G401 (cell line): ENCODE data around the gene ZNF28. TPM values are rescaled to one million over a fixed set of nuclear protein-coding genes. Genes with fewer than 3 reads are reported as not detected.
A peak's percentile ranks its signal among the peaks of the same experiment; 100 is the strongest.
"Not testable (repeated sequence)": the region's sequence is repeated elsewhere in the genome, so short reads cannot be mapped to it uniquely, and the experiment has no call there.

Source experiments
- DNase-seq: peaks from one replicate; pipeline ENCODE4 v3.0.0-alpha.2; 2015; ENCODE audit warnings: low spot score
- in situ Hi-C: cut with HindIII; loops from 2 replicates; pipeline ENCODE4 v1.10.0; 2016; ENCODE audit warnings: low sequenced_read_pairs, mixed read lengths
- total RNA-seq: library from RNA; depleted of rRNA; stranded (reverse); fragments of >200 nt; shearing (Covaris generic); gene quantifications from 2 replicates; pipeline ENCODE4 v1.2.3, GENCODE V29; 2014; rRNA removed

ZNF28 gene
- total RNA-seq = 12.1 and 14.2 TPM in 2 replicates

GRCh38 chr19:52821204-52821960 lies at the start of gene ZNF28:
Gene ZNF28, minus strand, starts transcription at chr19:52821633. Its CDS starts 3,675 bp downstream, at chr19:52817958.
- DNase-seq = peak; percentile 78
- in situ Hi-C loops = not testable (repeated sequence)

DNA sequence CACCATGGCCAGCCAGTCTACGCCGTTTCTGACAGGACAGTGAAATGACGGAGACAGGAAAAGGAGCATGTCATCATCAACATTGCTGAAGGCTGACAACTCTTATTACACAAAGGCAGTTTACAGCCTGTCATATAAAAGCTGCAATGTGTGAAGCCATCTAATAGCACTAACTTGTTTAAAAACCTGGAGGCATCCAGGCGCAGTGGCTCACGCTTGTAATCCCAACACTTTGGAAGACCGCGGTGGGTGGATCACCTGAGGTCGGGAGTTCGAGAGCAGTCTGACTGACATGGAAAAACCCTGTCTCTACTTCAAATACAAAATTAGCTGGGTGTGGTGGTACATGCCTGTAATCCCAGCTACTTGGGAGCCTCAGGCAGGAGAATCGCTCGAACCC lies 46.6 kb upstream of the ZNF28 start:
- DNase-seq, in situ Hi-C loops: not testable (repeated sequence)

- DNase-seq = peak; percentile 81
- in situ Hi-C loops = not testable (repeated sequence)
Measured at GRCh38 chr19:52857378-52858191, 36.2 kb upstream of the ZNF28 start, which contains the start of gene ZNF468. Gene ZNF468, minus strand, starts transcription at chr19:52857619. Its CDS starts 3,347 bp downstream, at chr19:52854272.

DNA sequence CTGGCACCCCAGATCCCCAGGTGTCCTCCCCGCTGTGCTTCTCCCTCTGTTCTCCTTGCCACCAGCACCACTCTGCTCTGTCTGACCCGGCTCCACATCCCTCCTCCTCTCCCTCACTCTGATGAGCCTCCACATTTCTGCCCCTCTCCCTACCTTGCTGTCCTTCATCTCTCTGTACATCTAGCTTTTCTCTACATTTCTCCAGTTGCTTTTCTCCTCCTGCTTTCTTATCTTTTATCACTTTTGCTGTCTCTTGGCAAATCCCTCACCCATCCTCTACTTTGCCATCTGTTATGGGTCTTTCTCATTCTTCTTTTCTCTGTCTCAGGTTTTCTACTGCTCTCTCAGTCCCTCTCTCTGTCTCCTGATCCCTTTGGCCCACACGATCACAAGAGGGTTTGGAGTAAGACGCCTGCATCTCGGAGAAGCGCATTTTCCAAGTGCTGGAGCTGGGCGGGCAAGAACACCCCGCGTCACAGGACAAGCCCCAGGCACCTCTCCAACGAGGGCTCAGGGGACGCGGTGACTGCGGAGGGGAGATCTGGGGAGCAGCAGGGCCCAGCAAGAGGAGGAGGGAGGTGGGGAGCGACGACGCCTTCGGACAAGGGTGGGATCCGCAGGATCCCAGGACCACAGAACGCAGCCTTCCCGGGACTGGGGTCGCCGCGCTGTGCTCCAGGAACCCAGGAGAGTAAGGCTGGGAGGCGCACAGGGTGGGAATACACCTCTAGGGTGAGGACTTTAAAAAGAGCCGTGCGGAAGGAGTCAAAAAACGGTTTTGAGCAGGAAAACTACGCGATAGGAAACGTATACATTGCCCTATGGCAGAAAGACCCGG lies 35.3 kb upstream of the ZNF28 start:
- DNase-seq = peak; percentile 16
- in situ Hi-C loops = not testable (repeated sequence)

- in situ Hi-C loops, DNase-seq: not testable (repeated sequence)
Measured at GRCh38 chr19:52847352-52847751, 25.9 kb upstream of the ZNF28 start.

GRCh38 chr19:52840825-52841465 lies 19.5 kb upstream of the ZNF28 start:
- in situ Hi-C loops, DNase-seq: not testable (repeated sequence)

DNA sequence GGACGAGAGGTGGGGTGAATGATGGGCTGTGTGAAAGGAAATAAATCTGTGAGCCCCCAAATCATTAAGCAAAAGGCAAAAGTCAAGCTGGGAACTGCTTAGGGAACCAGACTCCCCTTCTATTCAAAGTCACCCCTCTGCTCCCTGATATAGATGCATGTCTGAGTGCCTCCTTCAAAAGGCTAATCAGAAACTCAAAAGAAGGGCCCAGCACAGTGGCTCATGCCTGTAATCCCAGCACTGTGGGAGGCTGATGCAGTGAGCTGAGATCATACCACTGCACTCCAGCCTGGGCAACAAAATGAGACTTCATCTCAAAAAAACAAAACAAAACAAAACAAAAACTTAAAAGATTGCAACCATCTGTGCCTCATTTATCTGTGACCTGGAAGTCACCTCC lies 12.9 kb upstream of the ZNF28 start:
- in situ Hi-C loops = not testable (repeated sequence)

GRCh38 chr19:52833541-52833940 lies 12.1 kb upstream of the ZNF28 start:
- in situ Hi-C loops = not testable (repeated sequence)

More for the DNA sequence above, 12.9 kb upstream of the ZNF28 start:
- DNase-seq = not testable (repeated sequence)

GRCh38 chr19:52829866-52830265 lies 8.4 kb upstream of the ZNF28 start:
- in situ Hi-C loops, DNase-seq: not testable (repeated sequence)

More at GRCh38 chr19:52833541-52833940, 12.1 kb upstream of the ZNF28 start:
- DNase-seq = not testable (repeated sequence)

DNA sequence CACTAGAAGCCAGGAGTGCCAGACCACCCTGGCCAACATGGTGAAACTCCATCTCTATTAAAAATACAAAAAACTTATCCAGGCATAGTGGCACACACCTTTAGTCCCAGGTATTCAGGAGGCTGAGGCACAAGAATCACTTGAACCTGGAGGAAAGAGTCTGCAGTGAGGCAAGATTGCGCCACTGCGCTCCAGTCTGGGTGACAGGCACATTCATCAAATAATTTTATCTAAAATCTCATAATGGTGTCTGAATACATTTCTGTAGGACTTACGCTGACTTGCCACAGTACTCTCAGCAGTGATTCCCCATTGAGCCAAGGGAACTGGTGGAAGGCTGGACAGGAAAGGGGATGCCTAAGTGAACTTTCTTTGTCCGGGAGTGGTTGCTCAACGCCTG lies 4.3 kb upstream of the ZNF28 start:
- DNase-seq = no peak
- in situ Hi-C loops = no loop called here

- DNase-seq = peak; percentile 92
- in situ Hi-C loops = no loop called here
Measured at GRCh38 chr19:52823676-52824075, 2.2 kb upstream of the ZNF28 start.

DNA sequence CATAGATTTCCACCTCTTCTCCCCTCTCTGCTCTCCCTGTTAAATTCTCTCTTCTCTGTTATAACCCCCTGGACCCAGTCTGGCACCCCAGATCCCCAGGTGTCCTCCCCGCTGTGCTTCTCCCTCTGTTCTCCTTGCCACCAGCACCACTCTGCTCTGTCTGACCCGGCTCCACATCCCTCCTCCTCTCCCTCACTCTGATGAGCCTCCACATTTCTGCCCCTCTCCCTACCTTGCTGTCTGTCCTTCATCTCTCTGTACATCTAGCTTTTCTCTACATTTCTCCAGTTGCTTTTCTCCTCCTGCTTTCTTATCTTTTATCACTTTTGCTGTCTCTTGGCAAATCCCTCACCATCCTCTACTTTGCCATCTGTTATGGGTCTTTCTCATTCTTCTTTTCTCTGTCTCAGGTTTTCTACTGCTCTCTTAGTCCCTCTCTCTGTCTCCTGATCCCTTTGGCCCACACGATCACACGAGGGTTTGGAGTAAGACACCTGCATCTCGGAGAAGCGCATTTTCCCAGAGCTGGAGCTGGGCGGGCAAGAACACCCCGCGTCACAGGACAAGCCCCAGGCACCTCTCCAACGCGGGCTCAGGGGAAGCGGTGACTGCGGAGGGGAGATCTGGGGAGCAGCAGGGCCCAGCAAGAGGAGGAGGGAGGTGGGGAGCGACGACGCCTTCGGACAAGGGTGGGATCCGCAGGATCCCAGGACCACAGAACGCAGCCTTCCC lies 795 bp downstream of the ZNF28 start:
- in situ Hi-C loops = not testable (repeated sequence)
- peak; percentile 57 for DNase-seq

DNA sequence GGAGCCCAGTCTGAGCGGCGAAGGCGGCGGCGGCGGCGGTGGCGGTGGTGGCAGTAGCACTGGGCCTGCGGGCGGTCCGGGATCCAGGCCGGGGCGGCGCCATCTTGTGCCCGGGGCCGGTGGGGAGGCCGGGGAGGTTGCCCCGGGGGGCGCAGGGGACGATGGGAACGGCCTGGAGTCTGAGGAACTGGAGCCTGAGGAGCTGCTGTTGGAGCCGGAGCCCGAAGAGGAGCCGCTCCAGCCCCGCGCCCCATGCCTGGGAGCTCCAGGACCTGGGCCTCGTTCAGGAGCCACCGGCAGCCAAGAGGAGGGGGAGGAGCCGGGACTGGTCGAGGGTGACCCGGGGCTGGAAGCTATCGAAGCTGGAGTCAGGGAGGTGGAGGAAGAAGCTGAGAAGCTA lies 11.6 kb downstream of the ZNF28 start:
- no peak for DNase-seq
- in situ Hi-C loops = no loop called here

- in situ Hi-C loops, DNase-seq: not testable (repeated sequence)
Measured at GRCh38 chr19:52799950-52800640, 21.3 kb downstream of the ZNF28 start.

DNA sequence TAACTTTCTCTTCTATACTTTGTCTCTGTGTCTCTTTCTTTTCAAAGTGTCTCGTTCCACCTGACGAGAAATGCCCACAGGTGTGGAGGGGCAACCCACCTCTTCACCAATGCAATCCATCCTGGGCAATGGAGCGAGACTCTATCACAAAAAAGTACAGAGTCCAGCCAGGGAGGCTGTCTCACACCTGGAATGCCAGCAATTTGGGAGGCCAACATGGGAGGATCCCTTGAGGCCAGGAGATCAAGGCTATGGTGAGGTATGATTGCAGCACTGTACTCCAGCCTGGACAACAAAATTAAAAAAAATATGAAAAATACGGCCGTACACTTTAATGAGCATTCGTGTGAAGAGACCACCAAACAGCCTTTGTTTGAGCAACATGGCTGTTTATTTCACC lies 32.0 kb downstream of the ZNF28 start:
- in situ Hi-C loops = no loop called here

GRCh38 chr19:52786464-52787354 lies 34.7 kb downstream of the ZNF28 start, which contains the start of gene ZNF600:
Gene ZNF600, minus strand, starts transcription at chr19:52786791. Its CDS starts 7,903 bp downstream, at chr19:52778888.
- in situ Hi-C loops = not testable (repeated sequence)
- DNase-seq = peak; percentile 80

More for the DNA sequence above, 32.0 kb downstream of the ZNF28 start:
- DNase-seq = no peak
